Brain microvascular endothelial cell (primary cell): ENCODE measurements around the gene SETD4.

Source experiments
- DNase-seq: peaks from one replicate; pipeline ENCODE4 v3.0.0-alpha.2; 2020
- H3K27ac ChIP-seq: fragments of 250-450 bp; sonication (Bioruptor Pico); 2 replicates; pipeline ENCODE4 v1.5.1; 2020; ENCODE audit warnings: mild to moderate bottlenecking, moderate library complexity
- H3K27me3 ChIP-seq: fragments of 250-450 bp; sonication (Bioruptor Pico); replicated peaks from 2 replicates; pipeline ENCODE4 v1.5.1; 2020; ENCODE audit warnings: mild to moderate bottlenecking
- H3K36me3 ChIP-seq: fragments of 250-450 bp; sonication (Bioruptor Pico); replicated peaks from 2 replicates; pipeline ENCODE4 v1.5.1; 2020; ENCODE audit warnings: mild to moderate bottlenecking
- H3K4me3 ChIP-seq: 2 replicates; pipeline ENCODE4 v1.5.1; 2011; ENCODE audit warnings: low read depth, mild to moderate bottlenecking, control low read depth, low read length, moderate library complexity
- CTCF ChIP-seq: IDR thresholded peaks from 2 replicates; pipeline ENCODE4 v1.5.1; 2011; ENCODE audit warnings: low read depth, mild to moderate bottlenecking, moderate library complexity, low read length, control low read depth, inconsistent platforms; ENCODE audit errors: missing control alignments
- in situ Hi-C: cut with HindIII; loops from 2 replicates; pipeline ENCODE4 v1.10.0; 2017; ENCODE audit warnings: low sequenced_read_pairs, low pct_ligation_motif_present

The SETD4 gene

DNA sequence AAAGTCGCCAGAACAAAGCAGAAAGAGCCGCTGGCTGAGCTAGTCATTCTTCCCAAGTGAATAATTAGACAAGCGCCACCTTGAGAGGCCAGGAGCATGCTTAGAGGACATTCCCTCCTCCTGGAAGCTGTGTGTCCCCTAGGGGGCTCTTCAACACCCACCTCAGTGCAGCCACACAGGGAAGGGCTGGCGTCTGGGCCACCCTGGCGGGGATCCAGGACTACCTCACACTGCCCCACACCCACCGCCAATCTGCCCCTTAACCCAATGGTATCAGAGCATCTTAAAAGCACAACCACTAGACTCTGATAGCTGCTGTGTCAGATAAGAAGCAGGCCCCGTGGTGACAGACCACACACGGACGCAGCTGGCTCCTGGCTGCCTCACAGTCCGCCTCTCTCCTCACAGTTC is 24.9 kb downstream of the SETD4 start:
- no peak for DNase-seq
- Histone ChIP-seq H3K27ac (no peak overlapping the region), H3K27me3 (no peaks in the 10 kb centered on the region), H3K36me3 (peaks cover 22% of the 10 kb centered on the region), H3K4me3 (no peak overlapping the region)
- in situ Hi-C loops, result no loop called here
- TF ChIP-seq CTCF, result no peak

DNA sequence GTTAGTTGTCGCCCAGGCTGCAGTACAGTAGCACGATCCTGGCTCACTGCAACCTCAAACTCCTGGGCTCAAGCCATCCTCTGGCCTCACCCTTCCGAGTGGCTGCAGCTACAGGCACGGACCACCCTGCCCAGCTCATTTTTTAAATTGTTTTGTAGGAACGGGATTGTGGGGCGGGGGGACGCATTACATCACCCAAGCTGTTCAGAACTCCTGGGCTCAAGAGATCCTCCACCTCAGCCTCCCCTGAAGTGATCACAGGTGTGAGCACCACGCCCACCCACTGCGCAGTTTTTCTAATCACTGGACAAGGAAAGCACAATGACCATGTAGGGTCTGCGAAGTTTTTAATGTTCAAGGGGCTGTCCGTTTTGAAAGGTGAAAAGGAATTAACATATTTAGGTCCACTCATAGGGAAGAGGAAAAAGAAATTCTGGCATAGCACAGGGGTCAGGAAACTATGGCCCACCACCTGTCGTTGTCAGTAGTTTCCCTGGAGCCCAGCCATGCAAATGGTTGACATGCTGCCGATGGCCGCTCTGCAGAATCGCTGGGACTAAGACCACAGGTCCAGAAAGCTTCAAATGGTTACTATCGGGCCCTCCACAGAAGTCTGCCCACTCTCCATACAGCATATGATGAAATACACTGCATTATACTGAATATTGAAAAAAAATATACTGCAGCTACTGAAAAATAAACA is 26.0 kb downstream of the SETD4 start:
- Histone ChIP-seq H3K4me3 (no peak overlapping the region), H3K27ac (no peak overlapping the region), H3K36me3 (peaks cover 22% of the 10 kb centered on the region), H3K27me3 (no peaks in the 10 kb centered on the region)
- DNase-seq, result no peak
- TF ChIP-seq CTCF, result no peak
- in situ Hi-C loops, result no loop called here

- peaks cover 13% of the 10 kb centered on the region for H3K36me3 ChIP-seq
- no peak overlapping the region for H3K4me3 ChIP-seq
- no peak for DNase-seq
- in situ Hi-C loops, result no loop called here
- H3K27ac ChIP-seq, result no peak overlapping the region
- H3K27me3 ChIP-seq, result no peaks in the 10 kb centered on the region
- TF ChIP-seq CTCF, result no peak
Measured at GRCh38 chr21:36032647-36033406, 27.5 kb downstream of the SETD4 start.

DNA sequence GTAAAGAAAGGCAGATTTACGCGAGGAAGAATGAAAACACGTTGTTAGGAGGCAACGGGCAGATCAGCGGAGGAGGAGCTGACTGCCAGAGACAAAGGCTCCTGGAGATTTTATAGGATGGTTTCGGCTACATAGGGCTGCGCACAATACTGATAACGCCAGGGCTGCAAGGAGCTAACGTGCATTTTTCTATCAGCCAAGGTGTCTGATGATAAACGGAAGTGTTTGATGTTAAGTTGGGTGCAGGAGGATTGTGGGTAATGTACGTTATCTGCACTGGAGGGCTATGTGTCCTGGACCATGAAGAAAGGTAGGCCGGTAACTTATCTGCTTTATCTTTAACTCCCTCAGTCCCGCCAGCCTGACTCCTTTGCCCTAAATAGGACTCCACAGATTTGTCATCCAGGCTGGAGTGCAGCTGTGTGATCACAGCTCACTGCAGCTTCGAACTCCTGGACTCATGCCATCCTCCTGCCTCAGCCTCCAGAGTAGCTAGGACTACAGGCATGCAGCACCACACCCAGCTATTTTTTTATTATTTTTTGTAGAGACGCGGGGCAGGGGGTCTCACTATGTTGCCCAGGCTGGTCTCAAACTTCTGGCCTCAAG is 29.6 kb downstream of the SETD4 start:
- H3K36me3 ChIP-seq, result peaks cover 6% of the 10 kb centered on the region
- DNase-seq, result no peak
- H3K4me3 ChIP-seq, result no peak overlapping the region
- TF ChIP-seq CTCF, result no peak
- H3K27me3 ChIP-seq, result no peaks in the 10 kb centered on the region
- in situ Hi-C loops, result no loop called here
- no peak overlapping the region for H3K27ac ChIP-seq

- in situ Hi-C loops, result no loop called here
- Histone ChIP-seq H3K27ac (no peak overlapping the region), H3K27me3 (no peaks in the 10 kb centered on the region), H3K36me3 (no peaks in the 10 kb centered on the region), H3K4me3 (no peak overlapping the region)
- DNase-seq, result no peak
- no peak for TF ChIP-seq CTCF
Measured at GRCh38 chr21:36029309-36029708, 31.0 kb downstream of the SETD4 start.
